Measurements from ENCODE around the gene RAB11B. TPM values are rescaled to one million over a fixed set of nuclear protein-coding genes. Genes with fewer than 3 reads are reported as not detected.
"Not testable (repeated sequence)": the region's sequence is repeated elsewhere in the genome, so short reads cannot be mapped to it uniquely, and the experiment has no call there.

RAB11B gene
- total RNA-seq, 2 donors from 2014 or later, result 68.8 to 69.2 TPM

DNA sequence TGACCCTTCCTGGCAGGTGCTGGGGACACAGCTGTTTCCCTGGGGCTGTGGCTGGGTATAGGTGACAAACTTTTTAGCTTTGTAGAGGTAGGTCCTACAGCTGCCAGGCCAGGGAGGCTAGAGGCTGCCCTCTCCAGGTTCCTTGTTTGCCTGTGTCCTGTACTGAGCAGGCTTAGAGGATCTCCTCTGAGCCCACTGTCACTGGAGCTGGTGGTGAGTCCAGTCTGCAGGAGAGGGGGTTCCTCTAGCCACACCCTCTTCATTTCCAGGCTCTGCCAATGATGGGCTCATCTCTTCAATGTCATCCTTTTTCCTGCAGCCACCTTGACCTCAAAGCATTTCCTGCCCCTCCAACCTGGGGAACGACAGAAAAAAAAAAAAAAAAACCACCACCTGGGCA is 12.6 kb upstream of the RAB11B start:
- no peaks in the 10 kb centered on the region for H3K27me3 Mint-ChIP-seq (ENCODE audit: low read depth)
- DNase-seq, result no peak
- H3K27ac Mint-ChIP-seq, result no peak overlapping the region
- H3K9me3 Mint-ChIP-seq, result peaks cover 0 to 2% of the 10 kb centered on the region in 2 donors
- H3K36me3 Mint-ChIP-seq (ENCODE audit: insufficient read depth in 2 of 2), result peaks cover 0 to 3% of the 10 kb centered on the region in 2 donors
- H3K4me3 Mint-ChIP-seq, result no peak overlapping the region
- peaks cover 8% of the 10 kb centered on the region for H3K4me1 Mint-ChIP-seq (ENCODE audit: low read depth)
- no peak for ATAC-seq (replicated peaks in 1 of 2)

GRCh38 chr19:8379156-8379891 is 10.8 kb upstream of the RAB11B start:
- H3K27me3 Mint-ChIP-seq (ENCODE audit: low read depth); H3K27ac Mint-ChIP-seq; H3K4me1 Mint-ChIP-seq (ENCODE audit: low read depth); H3K9me3 Mint-ChIP-seq; ATAC-seq (replicated peaks in 1 of 2); H3K36me3 Mint-ChIP-seq (ENCODE audit: insufficient read depth in 2 of 2); H3K4me3 Mint-ChIP-seq; DNase-seq: not testable (repeated sequence)

- H3K36me3 Mint-ChIP-seq (ENCODE audit: insufficient read depth in 2 of 2); ATAC-seq (replicated peaks in 1 of 2); DNase-seq; H3K4me3 Mint-ChIP-seq; H3K27me3 Mint-ChIP-seq (ENCODE audit: low read depth); H3K4me1 Mint-ChIP-seq (ENCODE audit: low read depth); H3K9me3 Mint-ChIP-seq: not testable (repeated sequence)
- peak overlapping the region; percentile 4 for H3K27ac Mint-ChIP-seq
Observed at GRCh38 chr19:8384569-8384968, 5.6 kb upstream of the RAB11B start.

GRCh38 chr19:8385103-8385502 is 5.1 kb upstream of the RAB11B start:
- not testable (repeated sequence) for H3K4me3 Mint-ChIP-seq; H3K27ac Mint-ChIP-seq; H3K9me3 Mint-ChIP-seq; ATAC-seq (replicated peaks in 1 of 2); H3K36me3 Mint-ChIP-seq (ENCODE audit: insufficient read depth in 2 of 2); H3K27me3 Mint-ChIP-seq (ENCODE audit: low read depth); DNase-seq
- peaks cover 12% of the 10 kb centered on the region for H3K4me1 Mint-ChIP-seq (ENCODE audit: low read depth)

GRCh38 chr19:8385566-8385965 is 4.6 kb upstream of the RAB11B start:
- H3K27ac Mint-ChIP-seq; H3K4me3 Mint-ChIP-seq; ATAC-seq (replicated peaks in 1 of 2): not testable (repeated sequence)

DNA sequence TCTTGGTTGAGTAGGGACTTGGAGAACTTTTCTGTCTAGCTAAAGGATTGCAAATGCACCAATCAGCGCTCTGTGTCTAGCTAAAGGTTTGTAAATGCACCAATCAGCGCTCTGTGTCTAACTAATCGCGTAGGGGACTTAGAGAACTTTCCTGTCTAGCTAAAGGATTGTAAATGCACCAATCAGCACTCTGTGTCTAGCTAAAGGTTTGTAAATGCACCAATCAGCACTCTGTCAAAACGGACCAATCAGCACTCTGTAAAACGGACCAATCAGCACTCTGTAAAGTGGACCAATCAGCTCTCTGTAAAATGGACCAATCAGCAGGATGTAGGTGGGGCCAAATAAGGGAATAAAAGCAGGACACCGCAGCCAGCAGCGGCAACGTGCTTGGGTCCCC is 3.7 kb upstream of the RAB11B start:
- H3K4me3 Mint-ChIP-seq; H3K9me3 Mint-ChIP-seq; H3K27ac Mint-ChIP-seq; ATAC-seq (replicated peaks in 1 of 2); H3K27me3 Mint-ChIP-seq (ENCODE audit: low read depth); H3K36me3 Mint-ChIP-seq (ENCODE audit: insufficient read depth in 2 of 2); DNase-seq: not testable (repeated sequence)
- peaks cover 20% of the 10 kb centered on the region for H3K4me1 Mint-ChIP-seq (ENCODE audit: low read depth)

More at GRCh38 chr19:8385566-8385965, 4.6 kb upstream of the RAB11B start:
- H3K4me1 Mint-ChIP-seq (ENCODE audit: low read depth), result peaks cover 12% of the 10 kb centered on the region
- not testable (repeated sequence) for DNase-seq; H3K27me3 Mint-ChIP-seq (ENCODE audit: low read depth); H3K9me3 Mint-ChIP-seq; H3K36me3 Mint-ChIP-seq (ENCODE audit: insufficient read depth in 2 of 2)

DNA sequence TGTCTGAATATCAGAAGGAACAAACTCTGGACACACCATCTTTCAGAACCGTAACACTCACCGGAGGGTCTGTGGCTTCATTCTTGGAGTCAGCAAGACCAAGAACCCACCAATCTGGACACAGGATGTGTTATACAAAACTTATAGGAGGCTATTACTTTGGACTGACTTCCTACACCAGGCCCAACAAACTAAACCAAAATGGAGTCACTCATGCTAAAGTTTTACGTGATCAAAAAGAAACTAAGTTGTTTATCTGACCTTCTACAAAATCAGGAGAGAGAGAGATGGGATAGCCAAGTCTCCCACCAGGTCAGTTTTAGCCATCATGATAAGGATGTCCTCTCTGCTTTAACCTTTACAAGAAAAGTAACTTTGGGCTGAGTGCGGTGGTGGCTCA is 3.2 kb upstream of the RAB11B start:
- peaks cover 25% of the 10 kb centered on the region for H3K4me1 Mint-ChIP-seq (ENCODE audit: low read depth)
- H3K4me3 Mint-ChIP-seq, result peak overlapping the region in 1 of 2 donors; percentile 12
- no peaks in the 10 kb centered on the region for H3K27me3 Mint-ChIP-seq (ENCODE audit: low read depth)
- ATAC-seq (replicated peaks in 1 of 2) (no peak), DNase-seq (no peak)
- no peak overlapping the region for H3K27ac Mint-ChIP-seq
- peaks cover 0 to 4% of the 10 kb centered on the region in 2 donors for H3K9me3 Mint-ChIP-seq
- H3K36me3 Mint-ChIP-seq (ENCODE audit: insufficient read depth in 2 of 2), result no peaks in the 10 kb centered on the region

DNA sequence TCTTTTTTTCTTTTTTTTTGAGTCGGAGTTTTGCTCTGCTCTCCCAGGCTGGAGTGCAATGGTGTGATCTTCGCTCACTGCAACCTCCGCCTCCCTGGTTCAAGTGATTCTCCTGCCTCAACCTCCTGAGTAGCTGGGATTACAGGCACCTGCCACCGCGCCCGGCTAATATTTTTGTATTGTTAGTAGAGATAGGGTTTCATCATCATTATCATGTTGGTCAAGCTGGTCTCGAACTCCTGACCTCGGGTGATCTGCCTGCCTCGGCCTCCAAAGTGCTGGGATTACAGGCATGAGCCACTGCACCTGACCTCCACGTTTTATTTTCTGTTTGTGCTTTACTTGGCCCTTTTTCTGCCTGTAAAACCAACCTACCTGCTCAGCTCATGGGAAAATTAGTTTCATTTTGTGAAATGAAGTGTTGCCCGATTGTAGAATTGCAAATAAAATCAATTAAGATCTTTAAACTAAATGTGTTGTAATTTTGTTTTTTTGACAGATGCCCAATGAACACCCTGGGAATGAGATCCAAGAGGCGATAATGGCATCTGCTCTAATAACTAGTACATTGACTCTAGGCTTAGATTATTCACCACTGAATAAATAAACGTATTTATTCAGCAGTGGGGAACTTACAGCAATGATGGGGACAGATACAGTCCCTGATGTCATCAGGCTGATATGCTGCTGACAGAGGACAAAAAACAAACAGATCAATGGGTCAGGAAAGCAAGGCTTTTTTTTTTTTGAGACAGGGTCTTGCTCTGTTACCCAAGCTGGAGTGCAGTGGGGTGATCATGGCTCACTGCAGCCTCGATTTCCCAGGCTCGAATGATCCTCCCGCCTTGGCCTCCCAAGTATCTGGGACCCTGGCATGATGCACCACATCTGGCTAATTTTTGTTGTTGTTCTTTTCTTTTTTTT is 2.2 kb upstream of the RAB11B start:
- H3K27ac Mint-ChIP-seq, result no peak overlapping the region
- no peaks in the 10 kb centered on the region for H3K27me3 Mint-ChIP-seq (ENCODE audit: low read depth)
- H3K36me3 Mint-ChIP-seq (ENCODE audit: insufficient read depth in 2 of 2), result no peaks in the 10 kb centered on the region
- peaks cover 31% of the 10 kb centered on the region for H3K4me1 Mint-ChIP-seq (ENCODE audit: low read depth)
- peak overlapping the region in 1 of 2 donors; percentile 60 for H3K4me3 Mint-ChIP-seq
- no peak for ATAC-seq (replicated peaks in 1 of 2)
- no peak for DNase-seq
- H3K9me3 Mint-ChIP-seq, result peaks cover 0 to 4% of the 10 kb centered on the region in 2 donors

- no peak for ATAC-seq (replicated peaks in 1 of 2)
- H3K4me1 Mint-ChIP-seq (ENCODE audit: low read depth), result peaks cover 34% of the 10 kb centered on the region
- H3K27me3 Mint-ChIP-seq (ENCODE audit: low read depth), result no peaks in the 10 kb centered on the region
- no peak overlapping the region for H3K27ac Mint-ChIP-seq
- no peaks in the 10 kb centered on the region for H3K36me3 Mint-ChIP-seq (ENCODE audit: insufficient read depth in 2 of 2)
- no peak overlapping the region for H3K4me3 Mint-ChIP-seq
- H3K9me3 Mint-ChIP-seq, result peaks cover 0 to 4% of the 10 kb centered on the region in 2 donors
- DNase-seq, result no peak
Observed at GRCh38 chr19:8388612-8388958, 1.6 kb upstream of the RAB11B start.

DNA sequence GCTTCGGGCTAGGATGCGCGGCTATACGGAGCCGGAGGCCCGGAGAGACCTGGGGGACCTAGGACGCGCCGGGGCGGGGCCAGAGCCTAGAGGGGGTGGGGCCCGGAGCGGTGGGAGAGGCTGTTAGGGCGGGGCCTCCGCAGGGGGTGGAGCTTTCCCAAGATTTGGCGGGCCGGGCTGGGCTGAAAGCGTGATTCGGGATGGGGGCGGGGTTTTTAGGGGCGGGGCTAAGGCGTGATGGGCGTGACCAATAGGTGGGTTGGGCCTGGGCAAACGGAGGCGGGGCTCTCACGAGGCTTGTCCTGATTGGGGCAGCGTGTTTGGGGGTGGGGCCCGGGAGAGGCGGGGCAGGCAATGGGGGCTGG is 439 bp downstream of the RAB11B start:
- H3K9me3 Mint-ChIP-seq, result peaks cover 0 to 4% of the 10 kb centered on the region in 2 donors
- H3K36me3 Mint-ChIP-seq (ENCODE audit: insufficient read depth in 2 of 2), result no peaks in the 10 kb centered on the region
- H3K27ac Mint-ChIP-seq, result peak overlapping the region; percentile 73
- peak overlapping the region; percentile 71 to 77 for H3K4me3 Mint-ChIP-seq
- no peaks in the 10 kb centered on the region for H3K27me3 Mint-ChIP-seq (ENCODE audit: low read depth)
- ATAC-seq (replicated peaks in 1 of 2) (peak; percentile 66 to 68), DNase-seq (peak; percentile 95 to 96)
- H3K4me1 Mint-ChIP-seq (ENCODE audit: low read depth), result peaks cover 28% of the 10 kb centered on the region

DNA sequence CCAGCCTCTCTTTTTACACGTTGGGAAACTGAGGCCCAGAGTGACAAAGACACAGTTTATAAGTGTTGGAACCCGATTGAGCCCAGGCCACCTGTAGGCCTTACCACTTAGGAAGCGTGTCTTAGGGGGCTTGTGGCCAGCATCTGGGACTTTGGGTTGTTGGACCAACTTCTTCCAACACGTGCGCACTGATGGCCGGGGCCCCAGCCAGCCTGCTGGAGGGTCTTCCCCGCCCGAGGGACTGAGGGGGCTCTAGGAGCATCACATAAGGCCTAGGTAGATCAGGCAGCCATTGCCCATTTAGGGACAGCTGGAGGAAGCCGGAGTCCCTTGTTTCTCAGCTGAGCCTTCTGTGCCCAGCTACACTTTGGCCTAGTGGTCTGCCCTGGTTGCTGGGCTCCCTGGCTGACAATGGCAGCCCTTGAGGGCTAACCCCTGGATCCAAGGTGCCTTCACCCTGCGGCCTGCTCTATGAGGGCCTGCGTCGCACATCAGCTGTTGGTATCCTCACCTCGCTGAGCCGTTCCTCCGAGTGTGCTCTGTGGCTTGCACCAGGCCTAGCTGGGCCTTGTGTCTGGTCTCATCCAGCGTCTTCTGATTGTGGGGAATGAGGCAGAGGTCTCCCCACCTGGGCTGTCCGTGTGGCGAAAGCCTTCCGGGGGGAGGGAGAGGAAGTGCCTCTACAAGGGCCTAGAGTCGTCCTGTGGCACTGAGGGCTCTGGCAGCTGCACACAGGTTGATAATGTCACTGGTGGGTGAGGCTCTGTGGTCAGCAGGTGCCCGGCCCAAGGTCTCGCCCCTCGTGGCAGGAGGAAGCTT is 1.2 kb downstream of the RAB11B start:
- Mint-ChIP-seq H3K27ac (no peak overlapping the region), H3K4me3 (peak overlapping the region; percentile 71 to 77)

DNA sequence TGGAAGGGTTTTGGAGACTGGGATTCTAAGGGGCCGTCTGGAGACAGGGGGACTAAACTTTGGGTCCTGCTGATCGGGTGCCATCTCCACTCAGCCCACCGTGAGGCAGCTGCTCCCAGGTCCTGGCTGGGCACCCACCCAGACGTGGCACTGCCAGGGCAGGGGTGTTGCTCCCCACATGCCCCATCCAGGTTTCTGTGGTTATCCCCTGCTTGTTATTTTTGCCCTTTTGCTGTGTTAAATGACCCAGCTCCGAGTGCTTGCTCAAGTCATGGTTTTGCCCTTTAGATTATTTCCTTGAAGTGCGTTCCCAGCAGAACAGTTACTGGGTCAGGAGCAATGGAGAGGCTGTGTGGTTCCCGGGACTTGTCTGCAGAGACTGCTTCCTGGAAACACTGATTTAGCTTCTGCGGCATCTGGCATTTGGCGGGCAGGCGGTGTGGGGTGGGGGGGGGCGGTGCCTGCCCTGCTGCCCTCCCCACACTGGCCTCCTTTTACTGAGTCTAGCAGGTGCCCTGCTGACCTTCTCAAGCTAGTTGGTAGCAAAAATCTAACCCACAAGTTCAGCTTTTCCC is 1.9 kb downstream of the RAB11B start:
- H3K27ac Mint-ChIP-seq, result no peak overlapping the region
- peak overlapping the region; percentile 50 to 71 for H3K4me3 Mint-ChIP-seq

More for the DNA sequence above, 1.2 kb downstream of the RAB11B start:
- DNase-seq, result no peak
- ATAC-seq (replicated peaks in 1 of 2), result no peak
- Mint-ChIP-seq H3K9me3 (peaks cover 0 to 4% of the 10 kb centered on the region in 2 donors), H3K27me3 (ENCODE audit: low read depth) (no peaks in the 10 kb centered on the region), H3K36me3 (ENCODE audit: insufficient read depth in 2 of 2) (peaks cover 0 to 2% of the 10 kb centered on the region in 2 donors), H3K4me1 (ENCODE audit: low read depth) (peaks cover 32% of the 10 kb centered on the region)

More for the DNA sequence above, 1.9 kb downstream of the RAB11B start:
- no peaks in the 10 kb centered on the region for H3K27me3 Mint-ChIP-seq (ENCODE audit: low read depth)
- ATAC-seq (replicated peaks in 1 of 2), result no peak
- DNase-seq, result peak in 1 of 2 donors; percentile 7
- H3K36me3 Mint-ChIP-seq (ENCODE audit: insufficient read depth in 2 of 2), result peaks cover 0 to 2% of the 10 kb centered on the region in 2 donors
- peaks cover 0 to under 1% of the 10 kb centered on the region in 2 donors for H3K9me3 Mint-ChIP-seq
- peaks cover 39% of the 10 kb centered on the region for H3K4me1 Mint-ChIP-seq (ENCODE audit: low read depth)
